M059J (cell line): ENCODE results near the gene CALCR. TPM values are rescaled to one million over a fixed set of nuclear protein-coding genes. Genes with fewer than 3 reads are reported as not detected.
"Not testable (repeated sequence)": the region's sequence is repeated elsewhere in the genome, so short reads cannot be mapped to it uniquely, and the experiment has no call there.

Source experiments
- DNase-seq: peaks from one replicate; pipeline ENCODE4 v3.0.0-alpha.2; 2012; ENCODE audit warnings: low read depth
- total RNA-seq: library from RNA; depleted of rRNA; stranded (reverse); fragments of >200 nt; shearing (Covaris generic); gene quantifications from 2 replicates; pipeline ENCODE4 v1.2.3, GENCODE V29; 2014; rRNA removed

CALCR gene
- total RNA-seq: not detected in 2 replicates

GRCh38 chr7:93574646-93575554 is at the start of gene CALCR:
Gene CALCR, minus strand, starts transcription at chr7:93574724. Its CDS starts 87,743 bp downstream, at chr7:93486981.
- DNase-seq: no peak

DNA sequence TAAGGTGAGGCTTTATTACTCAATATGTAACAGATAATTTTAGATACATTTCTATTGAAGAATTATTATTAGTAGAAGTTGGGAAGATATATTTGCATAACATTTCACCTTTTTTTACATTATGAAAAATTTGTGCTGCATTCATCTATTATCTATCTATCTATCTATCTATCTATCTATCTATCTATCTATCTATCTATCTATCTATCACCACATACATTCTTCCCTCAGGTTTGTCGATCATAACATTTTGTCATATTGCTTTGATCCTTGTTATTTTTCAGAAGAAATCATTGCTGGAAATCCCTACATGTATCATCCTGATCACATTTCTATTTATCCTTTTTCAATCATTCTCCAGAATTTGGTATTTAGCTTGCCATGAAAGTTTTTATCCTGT is 49.3 kb upstream of the CALCR start:
- DNase-seq: no peak

DNA sequence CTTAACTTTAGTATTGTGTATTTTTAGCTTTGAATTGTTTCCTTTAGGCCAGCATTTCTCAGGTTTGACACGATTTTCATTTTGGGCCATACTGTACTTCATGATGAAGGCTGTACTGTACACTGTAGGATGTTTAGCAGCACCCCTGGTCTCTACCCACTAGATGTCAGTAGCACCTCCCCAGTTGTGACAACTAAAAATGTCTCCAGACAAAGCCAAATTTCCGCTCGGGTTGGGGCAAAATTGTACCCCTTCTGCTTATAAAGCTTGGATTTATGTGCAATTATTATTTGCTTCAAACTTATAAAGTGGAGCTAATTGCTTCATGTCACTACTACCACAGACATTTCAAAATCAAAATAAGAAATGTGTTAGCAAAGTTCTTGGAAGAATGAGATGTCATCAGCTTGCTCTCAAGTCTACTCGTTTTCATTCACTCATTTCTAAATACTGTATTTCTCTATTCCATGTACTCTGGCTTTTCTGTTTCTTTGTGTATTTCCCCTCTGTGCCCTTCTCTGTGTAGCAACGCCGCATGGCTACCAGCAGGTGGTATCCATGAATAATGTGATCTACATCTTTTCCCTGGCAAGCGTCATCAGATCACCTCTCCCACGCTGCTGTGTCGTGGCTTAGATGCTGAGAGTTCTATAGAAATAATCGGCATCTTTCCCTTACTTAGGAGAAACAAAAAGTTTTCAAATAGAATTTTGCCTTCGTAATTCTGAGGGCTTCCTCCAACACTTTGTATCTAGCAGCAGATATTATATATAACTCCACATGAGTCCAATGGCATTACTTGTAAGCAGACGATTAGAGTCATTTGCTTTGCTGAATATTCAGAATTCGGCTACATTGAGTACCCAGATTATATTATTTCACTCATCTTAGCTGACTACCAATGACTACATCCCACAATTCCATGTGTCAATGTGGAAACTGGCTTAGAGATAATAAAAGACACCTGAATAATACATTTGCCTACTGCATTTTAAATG is 47.8 kb upstream of the CALCR start:
- peak; percentile 40 for DNase-seq

- no peak for DNase-seq
Observed at GRCh38 chr7:93620864-93621263, 46.3 kb upstream of the CALCR start.

GRCh38 chr7:93620057-93620456 is 45.5 kb upstream of the CALCR start:
- no peak for DNase-seq

DNA sequence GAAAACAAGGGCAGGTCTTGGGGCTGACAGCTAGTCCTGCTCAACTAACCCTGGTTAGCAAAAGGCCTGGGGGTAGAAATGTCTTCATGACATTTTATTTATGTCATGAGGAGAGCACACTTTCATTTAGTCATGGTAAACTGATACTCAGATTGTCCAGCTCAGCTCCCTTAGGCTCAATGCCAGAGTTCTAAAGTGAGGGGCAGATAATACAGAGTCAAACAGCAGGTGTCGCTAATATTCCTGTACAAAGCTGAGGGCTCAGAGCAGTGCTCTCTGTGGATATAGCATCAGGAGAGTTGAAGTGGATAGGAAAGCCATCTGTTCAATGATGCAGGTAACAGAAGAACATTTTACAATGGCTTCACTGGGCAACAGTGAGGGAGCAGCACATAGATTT is 26.8 kb upstream of the CALCR start:
- peak; percentile 21 for DNase-seq

DNA sequence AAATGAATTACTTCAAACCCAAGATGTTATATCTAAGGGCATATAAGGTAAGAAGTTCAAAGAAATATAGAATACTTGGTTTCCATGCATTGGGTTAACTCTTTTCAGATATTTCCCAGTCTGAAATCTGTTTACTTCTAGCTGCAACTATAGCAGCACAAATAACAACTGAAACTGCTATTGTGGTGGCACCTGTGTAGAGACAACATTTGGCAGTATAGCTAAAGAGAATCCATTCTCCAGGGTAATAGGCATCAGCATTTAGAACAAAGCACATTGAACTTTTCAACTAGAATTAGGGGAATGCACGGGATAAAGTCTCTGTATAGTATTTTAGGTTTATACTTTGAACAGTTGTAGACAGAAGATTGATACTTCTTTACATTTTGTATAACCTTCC is 19.7 kb upstream of the CALCR start:
- DNase-seq: no peak

DNA sequence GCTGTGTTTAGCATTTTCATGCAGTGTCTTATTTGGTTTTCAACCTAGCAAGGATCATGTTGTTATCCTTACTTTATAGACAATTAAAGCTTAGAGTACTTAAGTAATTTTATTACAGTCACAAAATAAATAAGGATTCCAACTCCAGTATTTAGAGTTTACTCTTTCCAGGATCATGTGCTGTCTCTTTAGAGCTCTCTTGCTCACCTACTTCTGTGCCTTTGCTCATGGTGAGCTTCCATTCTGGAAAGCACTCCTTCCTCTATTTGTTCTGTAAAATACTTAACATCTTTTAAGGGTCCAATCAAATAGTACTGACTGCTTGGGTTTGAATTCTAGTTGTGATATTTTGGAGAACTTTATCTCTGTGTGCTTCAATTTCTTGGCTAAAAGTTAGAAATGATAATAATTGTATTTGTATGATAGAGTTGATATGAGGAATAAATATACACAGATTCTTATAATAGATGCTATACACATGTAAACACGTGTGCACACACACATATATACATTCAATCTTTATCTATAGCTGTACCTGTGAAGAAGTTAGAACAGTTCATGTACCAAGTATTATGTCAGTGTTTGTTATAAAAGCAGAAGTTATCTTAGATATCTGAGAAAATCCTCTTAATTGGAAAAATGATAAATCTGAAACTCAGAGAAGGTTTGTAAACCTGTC is 18.2 kb upstream of the CALCR start:
- no peak for DNase-seq

GRCh38 chr7:93591224-93592050 is 16.9 kb upstream of the CALCR start:
- not testable (repeated sequence) for DNase-seq

DNA sequence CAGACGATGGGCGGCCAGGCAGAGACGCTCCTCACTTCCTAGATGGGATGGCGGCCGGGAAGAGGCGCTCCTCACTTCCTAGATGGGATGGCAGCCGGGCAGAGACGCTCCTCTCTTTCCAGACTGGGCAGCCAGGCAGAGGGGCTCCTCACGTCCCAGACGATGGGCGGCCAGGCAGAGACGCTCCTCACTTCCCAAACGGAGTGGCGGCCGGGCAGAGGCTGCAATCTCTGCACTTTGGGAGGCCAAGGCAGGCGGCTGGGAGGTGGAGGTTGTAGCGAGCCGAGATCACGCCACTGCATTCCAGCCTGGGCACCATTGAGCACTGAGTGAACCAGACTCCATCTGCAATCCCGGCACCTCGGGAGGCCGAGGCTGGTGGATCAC is 11.9 kb upstream of the CALCR start:
- DNase-seq: not testable (repeated sequence)

DNA sequence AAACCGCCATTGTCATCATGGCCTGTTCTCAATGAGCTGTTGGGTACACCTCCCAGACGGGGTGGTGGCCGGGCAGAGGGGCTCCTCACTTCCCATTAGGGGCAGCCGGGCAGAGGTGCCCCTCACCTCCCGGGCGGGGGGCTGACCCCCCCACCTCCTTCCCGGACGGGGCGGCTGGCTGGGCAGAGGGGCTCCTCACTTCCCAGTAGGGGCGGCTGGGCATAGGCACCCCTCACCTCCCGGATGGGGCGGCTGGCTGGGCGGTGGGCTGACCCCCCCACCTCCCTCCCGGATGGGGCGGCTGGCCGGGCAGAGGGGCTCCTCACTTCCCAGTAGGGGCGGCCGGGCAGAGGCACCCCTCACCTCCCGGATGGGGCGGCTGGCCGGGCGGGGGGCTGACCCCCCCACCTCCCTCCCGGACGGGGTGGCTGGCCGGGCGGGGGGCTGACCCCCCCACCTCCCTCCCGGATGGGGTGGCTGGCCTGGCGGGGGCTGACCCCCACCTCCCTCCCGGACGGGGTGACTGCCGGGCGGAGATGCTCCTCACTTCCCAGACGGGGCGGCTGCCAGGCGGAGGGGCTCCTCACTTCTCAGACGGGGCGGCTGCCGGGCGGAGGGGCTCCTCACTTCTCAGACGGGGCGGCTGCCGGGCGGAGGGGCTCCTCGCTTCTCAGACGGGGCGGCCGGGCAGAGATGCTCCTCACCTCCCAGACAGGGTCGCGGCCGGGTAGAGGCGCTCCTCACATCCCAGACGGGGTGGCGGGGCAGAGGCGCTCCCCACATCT is 11.4 kb upstream of the CALCR start:
- DNase-seq: not testable (repeated sequence)

DNA sequence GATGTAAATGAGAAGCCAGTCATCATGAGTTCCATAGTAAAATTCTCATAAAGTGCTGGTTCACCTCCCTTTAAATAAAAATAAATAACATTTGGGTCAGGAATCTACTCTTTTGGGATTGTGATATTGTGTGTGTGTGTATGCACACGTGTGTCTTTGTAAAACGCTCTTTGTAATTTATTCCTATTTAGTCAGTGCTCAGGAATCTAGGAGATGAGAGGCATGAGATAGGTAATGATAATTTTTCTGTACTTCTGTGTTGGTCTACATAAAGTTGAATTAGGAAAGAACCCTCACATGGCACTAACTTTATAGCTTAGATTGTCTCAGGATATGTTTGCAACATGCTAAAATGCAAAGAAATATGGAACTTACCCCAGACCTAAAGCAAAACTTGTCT is 4.9 kb upstream of the CALCR start:
- no peak for DNase-seq

DNA sequence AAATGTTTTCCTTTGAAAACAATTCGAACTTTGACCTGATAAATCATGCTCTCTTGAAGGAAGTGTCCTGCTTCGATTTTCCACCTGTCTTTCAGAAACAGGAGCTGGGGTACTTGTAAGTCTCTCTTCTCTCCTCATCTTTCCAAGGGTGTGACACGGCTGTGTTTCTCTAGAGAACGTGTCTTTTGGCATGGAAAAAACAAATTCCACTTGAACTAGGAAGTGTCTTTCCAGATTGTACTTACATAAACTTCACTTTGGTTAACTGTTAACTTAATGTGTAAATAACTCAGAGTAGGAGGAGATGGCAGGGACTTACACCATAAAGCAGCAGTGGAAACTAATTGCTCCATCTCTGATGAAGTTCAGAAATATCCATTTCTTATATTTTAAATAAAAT is 4.2 kb upstream of the CALCR start:
- DNase-seq: no peak

- DNase-seq: no peak
Observed at GRCh38 chr7:93575555-93576399, 1.3 kb upstream of the CALCR start.

DNA sequence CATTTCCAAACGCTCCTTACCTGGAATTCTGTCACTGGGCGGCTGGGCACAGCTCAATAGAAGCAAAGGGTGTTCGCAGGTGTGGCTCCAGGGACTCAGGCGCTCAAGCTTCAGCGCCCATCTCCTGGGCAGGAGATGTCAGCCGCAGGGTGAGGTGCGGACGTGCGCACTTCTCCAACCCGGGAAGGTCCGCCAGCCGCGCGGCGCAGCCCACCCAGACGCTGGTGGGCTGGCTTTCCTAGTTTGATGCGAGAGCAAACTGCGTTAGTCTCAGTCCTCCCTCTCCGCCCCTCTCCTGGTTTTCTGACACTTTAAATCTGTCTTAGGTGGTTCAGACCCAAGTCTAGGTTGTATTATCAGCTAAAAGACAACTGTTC is 267 bp downstream of the CALCR start:
- no peak for DNase-seq

DNA sequence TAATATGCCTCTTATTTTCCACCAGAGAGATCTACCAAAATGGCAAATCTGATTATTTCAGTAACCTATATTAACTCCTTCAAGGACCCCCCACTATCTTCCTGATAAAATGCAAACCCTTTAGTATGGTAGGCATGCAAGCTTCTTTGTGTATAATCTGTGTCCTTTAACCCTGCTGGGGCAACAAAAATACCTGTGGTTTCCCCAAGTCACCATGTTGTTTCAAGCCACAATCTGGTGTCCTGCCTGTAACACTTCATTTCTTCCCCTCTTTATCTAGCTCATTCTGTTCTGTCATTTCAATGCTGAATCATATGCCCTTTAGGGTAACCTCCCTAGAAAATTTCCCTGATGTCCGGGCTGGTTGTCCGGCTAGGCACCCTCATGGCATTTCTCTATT is 5.3 kb downstream of the CALCR start:
- no peak for DNase-seq

DNA sequence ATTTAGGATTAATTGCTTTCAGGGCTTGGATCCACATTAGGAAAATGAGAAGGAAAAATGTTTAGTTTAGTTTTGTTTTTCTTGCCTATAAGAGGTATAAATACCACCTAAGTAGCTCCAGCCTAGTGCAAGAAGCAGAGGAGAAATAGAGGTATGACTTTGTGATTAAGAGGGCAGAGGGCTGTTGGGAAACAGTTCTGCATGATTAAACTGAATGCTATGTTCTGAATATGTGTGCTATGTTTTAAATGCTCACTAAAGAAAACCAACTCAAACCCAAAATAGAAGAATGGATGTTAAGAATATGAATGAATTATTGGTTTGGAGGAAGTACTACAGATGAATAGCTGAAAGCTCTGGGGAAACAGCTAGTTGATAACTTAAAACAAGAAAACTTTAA is 7.6 kb downstream of the CALCR start:
- DNase-seq: no peak

- DNase-seq: no peak
Observed at GRCh38 chr7:93563584-93563983, 10.9 kb downstream of the CALCR start.

DNA sequence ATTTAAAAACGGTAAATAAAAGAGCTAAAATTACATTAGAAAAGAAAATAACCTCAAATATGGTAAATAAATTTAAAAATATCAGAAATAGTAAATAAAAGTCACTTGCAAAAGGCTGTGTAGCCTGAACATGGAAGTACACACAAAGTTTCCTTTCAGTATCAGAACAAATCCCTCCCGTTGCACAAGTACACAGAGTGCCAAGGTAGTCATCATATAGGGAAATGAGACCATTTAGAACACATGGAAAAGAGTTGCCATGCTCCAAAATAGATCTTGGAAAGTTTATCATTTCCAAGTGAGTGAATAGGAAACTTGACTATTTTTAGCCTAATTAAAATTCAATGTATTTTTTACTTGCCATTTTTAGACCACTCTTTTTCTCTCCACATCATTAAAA is 11.6 kb downstream of the CALCR start:
- DNase-seq: no peak
